GM19328 (cell line): ENCODE measurements around the gene RPAP2.

Experiments used
- ATAC-seq: cut with Tn5 transposase; IDR thresholded peaks from one replicate; pipeline ENCODE4 v1.9.1; 2021; ENCODE audit warnings: mild to moderate bottlenecking, moderate library complexity; ENCODE audit not compliant: unreplicated experiment

The RPAP2 gene

GRCh38 chr1:92445865-92446264 lies 147.0 kb downstream of the RPAP2 start:
- no peak for ATAC-seq

- ATAC-seq = no peak
These were observed 147.7 kb downstream of the RPAP2 start for GRCh38 chr1:92446546-92446945.

DNA sequence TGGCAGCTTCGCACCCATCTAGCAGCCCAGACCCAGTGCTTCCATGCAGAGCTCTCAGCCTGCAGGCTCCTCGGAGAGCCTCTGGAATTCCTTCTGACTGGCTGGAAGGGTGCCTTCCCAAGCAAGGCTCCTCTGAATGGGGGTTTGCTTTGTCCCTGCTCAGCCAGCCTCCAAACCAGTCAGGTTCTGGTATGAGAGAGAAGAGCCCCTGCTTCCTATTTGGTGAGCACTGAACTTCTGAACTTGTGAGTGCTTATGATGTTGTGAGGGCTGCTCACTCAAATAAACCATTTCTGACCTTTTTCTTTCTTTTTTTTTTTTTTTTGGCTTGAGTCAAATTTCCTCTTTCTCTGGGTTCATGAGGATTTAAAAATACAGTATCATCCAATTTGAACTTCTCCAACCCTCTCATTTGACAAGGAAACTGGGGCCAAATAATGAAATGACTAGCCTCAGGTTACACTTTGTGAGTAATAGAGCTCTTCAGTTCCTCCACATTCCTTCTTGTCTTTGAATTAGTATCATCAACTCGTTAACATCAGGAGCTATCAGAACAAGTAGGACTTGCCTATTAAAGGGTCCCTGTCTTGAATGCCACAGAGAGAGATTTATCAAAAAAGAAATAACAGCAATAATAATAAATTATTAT lies 148.3 kb downstream of the RPAP2 start:
- no peak for ATAC-seq

DNA sequence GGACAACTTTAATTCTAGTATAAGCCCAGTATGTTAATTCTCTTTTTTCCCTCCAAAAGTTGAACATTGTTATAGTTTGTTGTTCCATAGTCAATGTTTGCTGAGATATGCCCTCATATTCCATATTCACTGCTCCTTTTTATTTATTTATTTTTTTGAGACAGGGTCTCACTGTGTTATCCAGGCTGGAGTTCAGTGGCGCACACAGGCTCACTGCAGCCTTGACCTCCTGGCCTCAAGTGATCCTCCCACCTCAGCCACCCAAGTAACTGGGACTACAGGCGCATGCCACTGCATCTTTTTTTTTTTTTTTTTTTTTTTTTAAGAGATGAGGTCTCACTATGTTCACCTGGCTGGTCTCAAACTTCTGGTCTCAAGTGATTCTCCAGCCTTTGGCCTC lies 149.1 kb downstream of the RPAP2 start:
- ATAC-seq = no peak
